GOT3 (cell line): ENCODE results near the gene VTA1.
"Not testable (repeated sequence)": the region's sequence is repeated elsewhere in the genome, so short reads cannot be mapped to it uniquely, and the experiment has no call there.

Source experiments
- DNase-seq: peaks from one replicate; lab custom pipeline; 2025; ENCODE audit warnings: mixed read lengths; lab: John Stamatoyannopoulos, UW

The VTA1 gene

GRCh38 chr6:142225552-142225951 is 78.5 kb downstream of the VTA1 start:
- DNase-seq: no peak

GRCh38 chr6:142226731-142227130 is 79.7 kb downstream of the VTA1 start:
- no peak for DNase-seq

- not testable (repeated sequence) for DNase-seq
These were observed 82.6 kb downstream of the VTA1 start for GRCh38 chr6:142229518-142230270.

- not testable (repeated sequence) for DNase-seq
These were observed 85.4 kb downstream of the VTA1 start for GRCh38 chr6:142232206-142233044.

- no peak for DNase-seq
These were observed 87.1 kb downstream of the VTA1 start for GRCh38 chr6:142233945-142234682.

GRCh38 chr6:142235272-142235671 is 88.2 kb downstream of the VTA1 start:
- DNase-seq: no peak

GRCh38 chr6:142235791-142236190 is 88.7 kb downstream of the VTA1 start:
- DNase-seq: no peak

- DNase-seq: no peak
These were observed 89.6 kb downstream of the VTA1 start for GRCh38 chr6:142236691-142237090.

GRCh38 chr6:142238881-142239280 is 91.8 kb downstream of the VTA1 start:
- DNase-seq: no peak

- no peak for DNase-seq
These were observed 93.1 kb downstream of the VTA1 start for GRCh38 chr6:142240179-142240578.

- no peak for DNase-seq
These were observed 94.0 kb downstream of the VTA1 start for GRCh38 chr6:142241061-142241460.

GRCh38 chr6:142242269-142242668 is 95.2 kb downstream of the VTA1 start:
- DNase-seq: no peak

GRCh38 chr6:142246960-142247359 is 99.9 kb downstream of the VTA1 start:
- DNase-seq: no peak

- no peak for DNase-seq
These were observed 102.2 kb downstream of the VTA1 start for GRCh38 chr6:142249266-142249665.

- DNase-seq: no peak
These were observed 104.9 kb downstream of the VTA1 start for GRCh38 chr6:142251930-142252445.

- DNase-seq: no peak
These were observed 107.5 kb downstream of the VTA1 start for GRCh38 chr6:142254513-142254912.

- no peak for DNase-seq
These were observed 108.7 kb downstream of the VTA1 start for GRCh38 chr6:142255785-142256184.

- no peak for DNase-seq
These were observed 111.2 kb downstream of the VTA1 start for GRCh38 chr6:142258305-142258704.

- DNase-seq: no peak
These were observed 111.7 kb downstream of the VTA1 start for GRCh38 chr6:142258757-142259156.

GRCh38 chr6:142260748-142261147 is 113.7 kb downstream of the VTA1 start:
- DNase-seq: no peak

GRCh38 chr6:142262231-142262630 is 115.2 kb downstream of the VTA1 start:
- no peak for DNase-seq

GRCh38 chr6:142265476-142265875 is 118.4 kb downstream of the VTA1 start:
- DNase-seq: no peak
